Activated CD4-positive, alpha-beta T cell treated with anti-CD3 and anti-CD28 coated beads, Interleukin-2, amount 50 U/mL, for 24 hours (primary cell): ENCODE measurements around the gene DLG2.
"Not testable (repeated sequence)": the region's sequence is repeated elsewhere in the genome, so short reads cannot be mapped to it uniquely, and the experiment has no call there.

Experiments
- DNase-seq, 2 donors: peaks; one replicate each; pipeline ENCODE4 v3.0.0-alpha.2; 2020; ENCODE audit warnings: low read depth in 1 of 2, low spot score in 1 of 2

The DLG2 gene

DNA sequence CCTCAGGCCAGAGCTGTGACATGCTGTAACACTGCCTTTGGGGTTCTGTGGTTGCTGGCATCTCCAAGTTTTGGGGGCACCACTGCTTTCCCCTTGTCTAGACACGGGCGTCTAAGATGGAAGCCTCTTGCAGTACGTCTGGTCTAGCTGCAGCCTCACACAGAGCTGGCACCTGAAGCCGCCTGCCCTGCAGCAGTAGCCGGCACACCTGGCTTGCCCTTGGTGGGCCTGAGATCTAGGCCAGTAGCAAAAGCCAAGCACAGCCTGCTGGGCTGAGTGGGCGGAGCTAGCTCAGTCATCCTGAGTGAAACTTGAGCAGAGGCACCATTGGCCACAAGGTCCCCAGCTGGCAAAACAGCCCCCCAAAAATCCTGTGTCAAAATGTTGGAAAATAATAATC lies 154.2 kb downstream of the DLG2 start:
- DNase-seq = no peak

DNA sequence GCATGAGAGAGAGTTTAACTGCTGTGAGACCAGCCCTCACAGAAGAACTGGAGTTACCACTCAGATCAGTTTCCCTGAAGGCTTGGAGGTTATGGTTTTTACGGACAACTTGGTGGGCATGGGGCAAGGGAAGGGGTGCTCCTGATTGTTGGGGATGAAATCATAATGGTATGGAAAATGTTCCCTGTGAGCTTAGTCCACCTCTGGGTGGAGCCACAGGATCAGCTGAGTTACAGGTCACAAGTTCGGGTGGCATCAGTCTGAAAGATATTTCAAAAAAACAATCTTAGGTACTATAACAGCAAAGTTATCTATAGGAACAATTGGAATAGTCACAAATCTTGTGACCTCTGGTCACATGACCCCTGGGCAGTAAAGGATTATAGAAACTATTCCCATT lies 162.9 kb downstream of the DLG2 start:
- no peak for DNase-seq

DNA sequence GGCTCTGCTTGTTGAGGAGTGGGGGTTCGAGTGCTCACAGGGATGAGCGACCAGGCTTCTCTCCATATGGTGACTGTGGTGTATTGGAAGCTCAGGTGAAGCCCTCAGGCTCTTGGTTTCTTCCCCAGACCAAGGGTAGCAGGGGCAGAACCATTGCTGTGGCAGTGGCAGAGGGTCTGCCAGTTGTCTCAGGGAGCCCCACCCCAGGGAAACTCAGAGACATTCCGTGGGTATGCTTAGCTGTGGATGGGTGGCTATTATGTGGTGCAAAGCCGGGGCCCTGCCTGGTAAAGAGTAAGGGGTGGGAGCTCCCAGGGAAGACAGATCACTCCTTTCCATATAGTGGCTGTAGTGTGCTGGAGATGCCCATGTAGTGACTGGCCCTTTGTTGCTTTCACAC lies 167.8 kb downstream of the DLG2 start:
- DNase-seq = no peak

DNA sequence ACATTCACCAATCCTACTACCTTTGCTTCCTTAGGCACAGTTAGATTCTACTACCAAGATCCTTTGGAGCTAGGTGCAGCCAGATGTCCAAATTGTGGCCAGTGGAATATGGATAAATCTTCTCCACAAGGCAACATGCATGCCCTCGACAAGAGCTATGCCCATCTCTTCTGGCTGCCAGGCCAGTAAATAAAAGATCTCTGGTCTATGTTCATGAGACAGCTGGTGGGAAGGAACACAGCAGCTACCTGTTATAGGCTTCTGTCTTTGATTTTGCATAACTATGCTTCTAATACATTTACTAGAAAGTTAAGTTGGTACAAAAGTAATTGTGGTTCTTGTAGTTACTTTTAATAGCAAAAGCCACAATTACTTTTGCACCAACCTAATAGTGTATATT lies 182.7 kb downstream of the DLG2 start:
- no peak for DNase-seq

DNA sequence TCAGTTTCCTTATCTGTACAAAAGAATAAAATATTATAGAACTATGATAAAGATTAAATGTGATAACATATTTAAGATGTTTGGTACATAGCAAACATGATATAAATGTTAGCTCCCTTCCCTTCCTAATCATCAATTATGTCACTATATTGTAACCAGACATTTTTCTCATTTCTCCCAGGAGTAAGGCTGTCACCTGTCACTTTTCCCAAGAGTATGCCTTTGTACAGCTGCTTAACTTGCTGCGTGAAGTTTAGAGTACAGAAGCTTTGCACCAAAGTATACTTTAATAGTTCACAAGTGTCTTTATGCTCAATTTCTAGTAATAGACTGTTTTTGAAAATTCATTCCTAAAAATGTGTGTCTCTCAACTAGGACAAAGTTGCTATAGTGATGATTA lies 186.9 kb downstream of the DLG2 start:
- DNase-seq = no peak

DNA sequence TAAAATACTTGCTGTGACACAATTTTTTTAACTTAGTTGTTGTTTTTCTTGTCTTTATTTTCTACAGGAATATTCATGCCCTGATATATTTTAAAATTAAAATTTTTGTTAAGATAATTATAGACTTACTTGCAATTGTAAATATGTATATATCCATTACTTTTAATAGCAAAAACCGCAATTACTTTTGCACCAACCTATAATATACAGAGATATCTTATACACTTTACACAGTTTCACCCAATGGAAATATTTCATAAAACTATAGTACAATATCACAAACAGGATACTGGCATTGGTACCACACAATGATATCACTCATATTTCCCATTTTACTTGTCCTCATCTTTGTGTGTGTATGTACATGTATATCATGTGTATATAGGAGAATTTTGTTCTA lies 188.8 kb downstream of the DLG2 start:
- DNase-seq = no peak

DNA sequence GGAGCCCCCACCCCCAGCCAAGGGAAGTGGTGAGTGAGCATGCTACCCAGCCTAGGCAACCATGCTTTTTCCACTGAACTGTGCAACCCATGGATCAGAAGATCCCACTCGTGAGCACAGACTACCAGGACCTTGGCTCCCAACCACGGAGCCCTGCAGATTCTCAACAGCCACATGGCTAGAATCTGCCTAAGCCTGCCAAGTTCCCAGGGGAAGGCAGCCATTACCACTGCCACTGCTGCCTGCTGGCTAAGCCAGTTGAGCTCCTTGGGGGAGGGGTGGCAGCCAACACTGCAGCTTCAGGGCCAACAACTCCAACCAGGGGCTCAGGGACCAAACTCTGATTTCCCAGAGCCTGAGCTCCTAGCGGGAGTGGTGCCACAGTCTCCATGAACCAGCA lies 195.8 kb downstream of the DLG2 start:
- DNase-seq = no peak

DNA sequence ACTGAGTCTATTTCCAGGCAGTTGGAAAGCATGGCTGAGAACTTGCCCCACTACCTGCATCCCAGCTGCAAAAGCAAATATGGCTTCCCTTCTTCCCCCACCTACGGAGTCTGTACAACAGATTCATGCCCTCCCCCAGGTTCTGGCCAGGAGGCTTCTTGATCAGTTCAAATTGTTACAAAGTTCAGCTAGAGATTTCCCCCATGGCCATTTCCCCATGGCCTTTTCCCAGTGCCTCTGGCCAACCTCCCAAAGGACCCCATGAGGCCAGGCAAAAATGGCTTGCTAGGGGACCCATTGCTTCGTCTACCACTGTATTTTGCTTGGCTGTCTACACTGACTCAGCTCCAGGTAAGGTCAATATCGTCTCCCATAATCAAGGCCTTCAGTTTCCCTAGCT lies 203.3 kb downstream of the DLG2 start:
- no peak for DNase-seq

DNA sequence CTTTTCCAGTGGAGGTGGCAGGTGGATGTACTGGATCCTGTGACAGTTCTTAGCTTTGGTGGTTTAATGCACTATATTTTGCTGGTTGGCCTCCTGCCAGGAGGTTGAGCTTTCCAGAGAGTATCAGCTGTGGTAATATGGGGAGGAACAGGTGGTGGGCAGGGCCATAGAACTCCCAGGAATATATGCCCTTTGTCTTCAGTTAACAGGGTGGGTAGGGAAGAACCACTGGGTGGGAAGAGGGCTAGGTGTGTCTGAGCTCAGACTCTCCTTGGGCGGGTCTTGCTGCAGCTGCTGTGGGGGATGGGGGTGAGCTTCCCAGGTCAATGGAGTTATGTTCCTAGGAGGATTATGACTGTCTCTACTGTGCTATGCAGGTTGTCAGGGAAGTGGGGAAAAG lies 203.8 kb downstream of the DLG2 start:
- no peak for DNase-seq

DNA sequence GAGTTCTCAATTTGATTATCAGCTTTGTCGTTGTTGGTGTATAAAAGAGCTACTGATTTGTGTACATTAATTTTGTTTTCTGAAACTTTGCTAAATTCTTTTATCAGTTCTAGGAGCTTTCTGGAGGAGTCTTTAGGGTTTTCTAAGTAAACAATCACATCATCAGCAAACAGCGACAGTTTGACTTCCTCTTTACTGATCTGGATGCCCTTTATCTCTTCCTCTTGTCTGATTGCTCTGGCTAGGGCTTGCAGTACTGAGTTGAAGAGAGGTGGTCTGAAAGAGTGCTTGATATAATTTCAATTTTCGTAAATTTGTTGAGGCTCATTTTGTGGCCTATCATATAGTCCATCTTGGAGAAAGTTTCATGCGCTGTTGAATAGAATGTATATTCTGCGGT lies 213.0 kb downstream of the DLG2 start:
- no peak for DNase-seq

DNA sequence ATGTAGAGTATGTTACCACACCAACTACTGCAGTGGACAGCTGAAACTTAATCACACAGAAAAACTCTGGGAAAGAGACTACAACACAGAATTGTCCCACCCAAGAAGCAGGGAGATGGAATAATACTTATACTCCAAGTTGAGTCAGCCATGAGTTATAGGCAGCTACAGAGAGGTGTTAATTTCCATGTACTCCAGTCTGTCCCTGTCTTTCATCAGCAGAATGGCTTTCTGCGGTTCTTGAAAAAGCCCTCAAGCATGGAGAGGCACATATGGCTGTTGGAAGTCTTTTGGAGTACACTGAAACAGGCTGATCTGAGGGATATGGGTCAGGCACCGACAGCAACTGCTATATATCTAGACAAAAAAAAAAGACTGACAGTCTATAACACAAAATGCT lies 219.5 kb downstream of the DLG2 start:
- DNase-seq = no peak

DNA sequence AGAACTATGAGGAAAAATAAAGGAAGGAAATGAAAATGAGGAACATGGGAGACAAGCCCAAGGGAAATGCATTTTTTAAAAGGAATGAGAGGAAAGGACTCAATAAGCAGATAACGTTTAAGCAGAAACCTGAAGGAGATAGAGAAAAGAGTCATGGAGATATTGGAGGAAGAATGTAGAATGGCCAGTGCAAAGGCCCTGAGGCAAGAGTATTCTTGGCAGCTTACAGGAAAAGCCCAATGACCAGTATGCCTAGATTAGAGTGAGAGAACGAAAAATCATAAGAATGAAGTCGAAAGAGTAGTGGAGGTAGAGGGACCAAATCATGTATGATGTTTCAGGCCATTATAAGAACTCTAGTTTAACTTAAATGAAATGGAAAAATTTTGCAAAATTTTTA lies 220.3 kb downstream of the DLG2 start:
- no peak for DNase-seq

DNA sequence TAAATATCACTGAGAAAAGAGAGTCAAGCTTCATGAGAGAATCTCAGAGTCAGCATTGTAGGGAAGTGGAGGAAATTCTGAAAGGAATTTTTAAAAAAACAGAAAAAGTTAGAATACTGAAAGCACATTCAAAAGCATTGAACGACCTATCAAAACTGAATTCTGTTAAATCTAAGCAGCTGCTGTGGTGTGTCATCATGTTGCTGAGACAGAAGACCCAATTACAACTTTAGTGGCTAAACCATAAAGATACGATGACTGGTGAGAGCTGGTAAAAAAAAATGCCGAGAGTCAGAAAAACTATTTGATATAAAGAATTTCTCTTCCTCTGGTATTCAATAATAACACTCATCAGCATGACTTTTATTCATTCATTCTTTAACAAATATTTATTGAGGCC lies 220.8 kb downstream of the DLG2 start:
- DNase-seq = no peak

DNA sequence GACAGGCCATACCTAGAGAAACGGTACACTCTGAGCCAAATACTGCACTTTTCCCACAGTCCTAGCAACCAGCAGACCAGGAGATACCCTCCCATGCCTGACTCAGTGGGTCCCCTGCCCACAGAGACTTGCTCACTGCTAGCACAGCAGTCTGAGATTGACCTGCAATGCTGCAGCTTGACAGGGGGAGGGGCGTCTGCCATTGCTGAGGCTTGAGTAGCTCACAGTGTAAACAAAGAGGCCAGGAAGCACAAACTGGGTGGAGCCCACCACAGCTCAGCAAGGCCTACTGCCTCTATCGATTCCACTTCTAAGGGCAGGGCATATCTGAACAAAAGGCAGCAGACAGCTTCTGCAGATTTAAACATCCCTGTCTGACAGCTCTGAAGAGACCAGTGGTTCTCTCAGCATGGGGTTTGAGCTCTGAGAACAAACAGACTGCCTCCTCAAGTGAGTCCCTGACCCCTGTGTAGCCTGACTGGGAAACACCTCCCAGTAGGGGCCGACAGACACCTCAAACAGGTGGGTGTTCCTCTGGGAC lies 231.6 kb downstream of the DLG2 start:
- not testable (repeated sequence) for DNase-seq

DNA sequence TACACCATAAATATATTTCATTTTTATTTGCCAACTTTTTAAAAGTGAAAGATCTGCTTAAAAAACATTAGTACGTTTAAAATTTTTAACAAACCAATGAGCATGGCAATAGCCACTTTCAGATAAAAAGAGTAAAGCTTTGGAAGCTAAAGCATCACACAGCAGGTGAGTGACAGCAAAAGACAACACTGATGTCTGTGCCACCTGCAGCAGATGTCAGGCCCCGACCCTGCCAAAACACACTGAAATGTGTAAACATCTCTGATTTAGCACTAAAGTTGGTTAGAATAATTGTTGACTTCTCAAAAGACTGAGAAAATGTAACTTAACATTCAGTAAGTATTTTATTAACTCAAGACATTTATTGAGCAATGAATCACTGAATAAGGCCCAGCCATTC lies 232.9 kb downstream of the DLG2 start:
- DNase-seq = no peak

DNA sequence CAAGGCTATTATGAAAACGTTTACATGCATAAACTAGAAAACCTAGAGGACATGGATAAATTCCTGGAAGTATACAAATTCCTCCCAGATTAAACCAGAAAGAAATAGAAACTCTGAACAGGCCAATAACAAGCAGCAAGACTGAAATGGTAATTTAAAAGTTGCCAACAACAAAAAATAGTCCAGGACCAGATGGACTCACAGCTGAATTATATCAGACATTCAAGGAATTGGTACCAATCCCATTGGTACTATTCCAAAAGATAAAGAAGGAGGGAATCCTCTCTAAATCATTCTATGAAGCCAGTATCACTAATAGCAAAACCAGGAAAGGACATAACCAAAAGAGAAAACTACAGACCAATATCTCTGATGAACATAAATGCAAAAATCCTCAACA lies 236.0 kb downstream of the DLG2 start:
- DNase-seq = no peak

DNA sequence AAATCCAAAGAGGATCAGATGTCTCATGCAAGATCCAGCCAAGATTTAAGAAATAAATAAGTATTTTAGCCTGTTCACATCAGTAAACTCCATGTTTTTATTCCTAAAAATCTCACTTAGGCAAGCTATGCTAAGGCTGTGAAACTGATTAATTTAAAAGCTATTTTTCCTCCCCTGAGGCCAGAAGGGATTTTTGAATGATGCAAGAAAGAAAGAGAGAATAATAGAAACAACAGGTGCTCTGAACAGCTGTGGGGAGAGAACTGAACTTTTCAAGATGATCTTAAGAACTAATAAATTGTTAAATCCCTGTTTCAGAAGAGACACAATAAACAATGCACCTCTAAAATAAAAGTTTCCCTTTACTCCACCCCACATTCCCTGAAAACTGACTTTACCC lies 241.6 kb downstream of the DLG2 start:
- no peak for DNase-seq

DNA sequence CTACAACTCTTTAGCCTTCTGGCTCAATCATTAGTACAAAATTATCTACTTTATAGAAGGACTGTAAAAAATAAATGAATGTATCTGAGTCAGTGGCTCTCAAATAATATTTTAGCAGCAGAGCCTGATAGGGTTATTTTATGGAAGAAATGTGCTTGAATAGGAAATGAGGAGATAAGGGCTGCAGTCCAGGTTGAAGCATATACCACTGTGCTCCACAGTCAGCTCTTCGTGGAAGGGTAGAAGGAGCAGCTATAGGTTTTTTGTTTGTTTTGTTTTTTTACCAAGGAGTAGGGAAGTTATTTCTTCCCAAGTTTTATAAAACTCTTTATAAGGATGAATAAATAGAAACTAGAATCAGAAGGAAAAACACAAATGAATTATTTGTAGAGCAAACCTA lies 242.0 kb downstream of the DLG2 start:
- no peak for DNase-seq

DNA sequence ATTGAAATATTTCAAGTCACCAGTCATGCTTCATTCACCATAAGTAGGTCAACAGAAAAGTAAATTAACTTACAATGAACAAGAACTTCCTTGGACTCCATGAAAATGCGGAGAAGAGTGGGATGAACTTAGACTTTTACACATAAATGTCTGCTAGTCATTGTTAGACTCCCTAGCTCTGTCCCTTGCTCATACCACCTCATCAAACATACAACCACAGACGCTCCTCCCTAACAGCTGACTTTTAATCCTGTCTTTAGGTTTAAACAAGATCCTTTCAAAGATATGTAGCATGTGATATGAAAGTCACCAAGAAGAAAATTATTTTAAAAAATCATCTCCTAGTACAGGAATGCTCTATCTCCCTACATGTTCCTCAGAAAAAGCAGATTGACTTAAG lies 248.1 kb downstream of the DLG2 start:
- DNase-seq = no peak

DNA sequence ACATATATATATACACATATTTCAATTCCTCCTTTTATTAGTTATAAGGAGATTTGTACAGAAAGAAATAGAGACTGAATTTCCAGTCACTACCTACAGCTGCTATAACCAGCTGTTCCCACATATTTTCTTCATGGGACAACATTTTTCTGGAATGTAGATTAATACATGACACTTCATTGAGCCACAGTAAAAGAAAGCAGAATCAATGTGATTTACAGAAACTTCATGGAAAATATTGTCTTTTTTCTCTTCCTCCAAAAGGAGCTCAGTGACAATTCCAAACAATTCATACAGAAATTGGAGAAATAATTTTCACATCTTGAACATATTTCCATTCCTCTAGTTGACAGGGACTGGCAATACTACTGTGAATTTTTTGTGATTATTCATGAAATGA lies 249.2 kb downstream of the DLG2 start:
- no peak for DNase-seq

DNA sequence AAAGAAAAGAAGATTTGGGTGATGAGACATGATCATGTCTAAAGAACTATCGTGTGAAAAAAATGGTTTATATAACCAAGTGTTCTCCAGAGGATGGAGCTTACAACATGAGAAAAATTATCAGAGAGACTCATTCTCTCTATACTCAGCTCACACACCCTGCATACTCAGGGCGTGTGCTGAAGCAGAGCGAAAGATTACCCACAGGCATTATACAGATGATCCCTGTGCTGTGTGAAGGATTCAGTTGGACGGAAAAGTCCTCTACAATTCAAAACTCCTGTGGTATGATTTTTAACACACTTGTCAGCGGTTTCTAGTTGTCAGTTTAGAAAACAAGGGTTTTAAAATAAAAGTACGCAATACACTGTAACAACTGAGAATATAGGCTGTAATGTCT lies 267.3 kb downstream of the DLG2 start:
- no peak for DNase-seq

DNA sequence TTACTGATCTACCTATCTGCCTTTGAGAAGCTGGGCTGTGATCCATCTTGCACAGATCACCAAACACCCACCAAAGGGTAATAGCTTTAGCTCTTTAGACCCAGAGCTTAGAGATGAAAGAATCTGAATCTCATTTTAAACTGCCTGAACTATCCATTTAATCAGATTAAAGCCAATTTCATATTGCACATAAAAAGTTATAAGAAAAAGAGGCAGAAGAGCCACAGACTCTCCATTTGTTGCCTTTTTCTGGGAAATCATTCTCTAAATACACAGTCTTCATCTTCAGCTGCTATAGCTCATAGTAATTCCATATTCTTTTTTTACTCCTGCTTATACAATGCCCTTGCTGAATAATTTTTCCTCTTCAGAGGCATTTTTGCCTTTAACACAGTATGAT lies 271.2 kb downstream of the DLG2 start:
- no peak for DNase-seq

DNA sequence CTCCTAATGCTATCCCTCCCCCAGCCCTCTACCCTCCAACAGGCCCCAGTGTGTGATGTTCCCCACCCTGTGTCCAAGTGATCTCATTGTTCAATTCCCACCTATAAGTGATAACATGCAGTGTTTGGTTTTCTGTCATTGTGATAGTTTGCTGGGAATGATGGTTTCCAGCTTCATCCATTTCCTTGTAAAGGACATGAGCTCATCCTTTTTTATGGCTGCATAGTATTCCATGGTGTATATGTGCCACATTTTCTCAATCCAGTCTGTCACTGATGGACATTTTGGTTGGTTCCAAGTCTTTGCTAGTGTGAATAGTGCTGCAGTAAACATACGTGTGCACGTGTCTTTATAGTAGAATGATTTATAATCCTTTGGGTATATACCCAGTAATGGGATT lies 277.6 kb downstream of the DLG2 start:
- not testable (repeated sequence) for DNase-seq

DNA sequence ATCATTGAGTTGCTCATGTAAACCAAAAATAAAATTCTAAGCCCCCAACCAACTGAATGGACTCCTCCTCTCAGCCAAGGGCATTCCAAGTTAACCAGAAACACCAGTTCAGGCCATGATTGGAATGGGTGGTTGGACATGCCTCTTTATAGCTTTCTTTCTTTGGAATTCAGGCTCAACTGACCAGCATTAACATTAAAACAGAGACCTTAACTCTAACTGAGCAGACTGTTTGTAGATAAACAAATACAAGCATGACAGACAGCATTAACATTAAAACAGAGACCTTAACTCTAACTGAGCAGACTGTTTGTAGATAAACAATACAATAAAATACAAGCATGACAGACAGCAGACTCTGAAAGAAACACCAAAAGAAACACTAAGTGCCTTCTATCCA lies 278.2 kb downstream of the DLG2 start:
- no peak for DNase-seq
